Measurements from ENCODE around the gene TMEM273.

Gene TMEM273

DNA sequence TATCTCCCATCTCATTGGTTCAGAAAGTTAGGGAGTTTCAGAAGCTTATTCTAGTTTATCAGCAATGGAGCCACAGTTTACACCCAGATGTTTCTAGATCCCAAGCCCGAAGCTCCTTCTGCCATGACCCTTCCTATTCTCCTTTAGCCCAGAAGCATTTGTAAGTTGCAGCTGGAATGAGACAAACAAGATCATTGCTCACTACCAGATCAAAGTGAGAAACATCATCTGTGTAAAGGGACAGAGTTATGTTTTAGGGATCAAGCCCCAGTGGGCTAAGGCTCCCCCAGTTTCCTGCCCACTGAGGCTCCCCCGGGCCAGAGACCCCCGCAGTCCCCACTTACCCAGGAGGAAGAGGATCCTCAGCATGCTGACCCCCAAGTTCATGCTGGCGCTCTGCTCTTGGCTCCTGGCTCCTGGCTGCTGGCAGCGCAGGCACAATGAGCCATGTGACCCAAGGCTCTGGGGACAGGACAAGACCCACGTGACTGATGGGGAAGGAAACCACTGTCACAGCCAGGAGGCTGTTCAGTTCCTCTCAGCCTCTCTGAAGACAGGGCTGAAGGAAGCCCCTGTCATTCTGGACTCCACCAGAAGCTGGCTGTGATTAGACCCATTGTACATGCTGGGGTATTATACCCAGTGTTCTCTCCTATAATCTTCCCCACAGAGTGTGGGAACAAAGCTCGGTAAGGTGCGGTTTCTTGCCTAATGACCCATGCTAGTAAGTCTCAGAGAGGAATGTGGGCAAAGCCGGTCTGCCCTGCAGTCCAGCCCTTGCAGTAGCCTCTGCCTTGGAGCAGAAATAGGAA, at the start of gene TMEM273:
Gene TMEM273, minus strand, starts transcription at position 442 of the 812 bp plus-strand sequence. Its CDS starts 55 bp downstream, at position 387.
- peak in 1 of 2 donors; percentile 33 for DNase-seq (ENCODE audit: extremely low read depth in 1 of 2, low read depth in 1 of 2)

- no peak for DNase-seq (ENCODE audit: extremely low read depth in 1 of 2, low read depth in 1 of 2)
Observed at GRCh38 chr10:49237985-49238384, 49.8 kb upstream of the TMEM273 start.

DNA sequence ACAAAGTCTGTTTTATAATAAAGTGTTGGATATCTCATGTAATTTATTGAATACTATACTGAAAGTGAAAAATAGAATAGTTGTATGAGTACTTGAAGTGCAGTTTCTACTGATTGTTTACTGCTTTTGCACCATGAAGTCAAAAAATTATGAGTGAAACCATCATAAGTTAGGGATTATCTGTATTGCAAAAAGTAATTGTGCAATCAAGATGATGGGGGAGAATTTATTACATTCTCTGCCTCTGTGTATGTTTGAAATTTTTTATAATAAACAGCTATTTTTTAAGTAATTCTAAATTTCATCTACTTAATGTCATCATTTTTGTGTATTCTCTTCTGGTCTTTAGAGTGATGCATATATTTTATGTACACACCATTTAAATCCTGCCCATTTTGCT, 47.2 kb upstream of the TMEM273 start:
- no peak for DNase-seq (ENCODE audit: extremely low read depth in 1 of 2, low read depth in 1 of 2)

DNA sequence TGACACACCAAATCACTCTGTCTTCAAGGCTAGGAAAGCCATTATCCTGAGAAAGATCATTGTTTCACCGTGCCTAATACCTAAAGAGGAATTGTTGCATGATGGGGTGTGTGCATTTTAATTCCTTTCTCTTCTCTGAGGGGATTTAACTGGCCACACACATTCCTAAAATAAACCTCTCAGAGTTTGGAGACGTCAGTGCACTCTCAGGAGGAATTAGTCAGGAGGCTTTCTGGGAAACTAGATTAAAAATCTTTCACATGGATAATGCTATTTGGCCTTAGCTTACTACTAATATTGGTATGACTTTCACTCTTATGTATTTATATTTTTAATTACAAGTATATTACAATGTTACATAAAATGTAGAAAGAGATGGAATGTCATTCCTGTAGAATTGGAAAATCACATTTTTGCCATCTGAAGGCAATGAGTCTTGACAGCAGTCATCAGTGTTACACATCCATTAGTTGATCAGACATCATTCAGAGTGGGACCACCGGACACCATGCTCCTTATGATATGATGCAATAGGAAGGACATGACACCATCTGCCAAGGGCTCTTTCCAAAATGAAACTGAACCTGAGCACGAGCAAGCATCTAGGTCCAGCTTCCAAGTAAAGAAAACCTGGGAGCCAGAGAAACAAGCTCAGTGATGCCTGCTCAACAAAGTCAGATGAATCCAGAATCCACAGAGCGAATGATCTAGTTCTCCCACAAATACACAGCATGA, 43.1 kb upstream of the TMEM273 start:
- no peak for DNase-seq (ENCODE audit: extremely low read depth in 1 of 2, low read depth in 1 of 2)

DNA sequence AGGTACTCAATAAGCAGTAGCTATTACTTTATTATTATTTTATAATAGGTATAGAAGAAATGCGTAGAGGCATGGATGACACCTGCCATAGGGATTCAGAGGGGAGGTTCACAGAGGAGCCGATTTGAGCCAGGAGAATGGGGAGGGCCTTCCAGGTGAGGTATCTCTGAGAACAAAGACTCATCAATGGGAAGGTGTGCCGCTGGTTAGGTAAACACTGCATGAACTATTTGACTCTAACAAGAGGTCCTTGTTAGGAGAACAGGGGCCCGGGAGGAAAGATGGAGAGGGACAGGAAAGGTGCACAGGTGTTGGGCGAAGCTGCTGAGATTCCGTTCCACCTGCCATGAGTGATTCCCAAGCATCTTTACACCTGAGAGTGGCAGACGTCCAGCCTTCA, 41.8 kb upstream of the TMEM273 start:
- no peak for DNase-seq (ENCODE audit: extremely low read depth in 1 of 2, low read depth in 1 of 2)

DNA sequence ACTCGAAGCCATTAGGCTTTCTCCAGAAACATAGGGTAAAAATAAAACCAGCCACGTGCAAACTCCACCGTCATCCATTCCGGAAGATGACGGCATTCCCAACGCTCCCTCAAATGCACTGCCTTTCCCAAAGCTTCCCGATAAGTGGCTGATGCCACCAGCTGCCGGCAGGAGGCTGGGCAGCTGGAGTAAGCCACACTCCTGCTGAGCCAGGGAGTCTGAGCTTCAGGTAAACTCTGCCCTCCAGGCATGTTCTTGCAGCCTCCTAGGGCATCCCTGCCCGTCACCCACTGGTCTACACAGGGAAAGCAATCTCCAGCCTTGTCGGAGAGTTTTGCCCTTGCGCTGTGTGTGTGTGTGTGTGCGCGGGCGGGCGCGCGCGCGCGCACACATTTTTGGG, 40.5 kb upstream of the TMEM273 start:
- DNase-seq (ENCODE audit: extremely low read depth in 1 of 2, low read depth in 1 of 2): no peak

- DNase-seq (ENCODE audit: extremely low read depth in 1 of 2, low read depth in 1 of 2): no peak
Observed at GRCh38 chr10:49227406-49227805, 39.2 kb upstream of the TMEM273 start.

DNA sequence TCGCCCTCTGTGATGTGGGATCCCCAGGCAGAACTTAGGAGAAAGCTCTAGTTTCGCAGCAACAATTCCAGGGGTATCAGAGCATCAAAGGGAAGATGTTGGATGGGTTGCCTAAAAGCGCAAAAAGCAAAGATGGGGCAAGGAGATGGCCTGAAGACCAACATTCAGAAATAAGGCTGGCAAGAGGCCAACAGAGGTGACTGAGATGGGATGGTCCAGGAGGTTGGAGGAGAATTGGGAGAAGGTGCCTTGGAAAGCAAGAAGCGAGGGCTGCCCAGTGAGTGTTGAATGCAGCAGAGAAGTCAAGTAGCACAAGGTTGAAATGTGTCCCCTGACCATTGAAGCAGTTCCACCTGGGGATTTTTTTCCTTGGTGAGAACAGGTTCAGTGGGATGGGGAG, 38.4 kb upstream of the TMEM273 start:
- no peak for DNase-seq (ENCODE audit: extremely low read depth in 1 of 2, low read depth in 1 of 2)

GRCh38 chr10:49225218-49225876, 37.2 kb upstream of the TMEM273 start:
- no peak for DNase-seq (ENCODE audit: extremely low read depth in 1 of 2, low read depth in 1 of 2)

GRCh38 chr10:49223205-49223604, 35.0 kb upstream of the TMEM273 start:
- DNase-seq (ENCODE audit: extremely low read depth in 1 of 2, low read depth in 1 of 2): no peak

DNA sequence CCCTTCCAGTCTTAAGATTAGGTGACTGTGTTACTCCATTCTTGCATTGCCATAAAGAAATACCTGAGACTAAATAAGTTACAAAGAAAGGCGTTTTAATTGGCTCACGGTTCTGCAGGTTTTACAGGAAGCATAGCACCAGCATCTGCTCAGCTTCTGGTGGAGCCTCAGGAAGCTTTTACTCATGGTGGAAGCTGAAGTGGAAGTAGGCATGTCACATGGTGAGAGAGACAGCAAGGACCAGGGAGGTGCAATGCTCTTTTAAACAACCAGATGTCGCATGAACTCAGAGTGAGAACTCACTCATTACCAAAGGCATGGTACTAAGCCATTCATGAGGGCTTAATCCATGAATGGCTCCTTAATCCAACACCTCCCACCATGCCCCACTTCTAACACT, 34.0 kb upstream of the TMEM273 start:
- no peak for DNase-seq (ENCODE audit: extremely low read depth in 1 of 2, low read depth in 1 of 2)

- no peak for DNase-seq (ENCODE audit: extremely low read depth in 1 of 2, low read depth in 1 of 2)
Observed at GRCh38 chr10:49220679-49221078, 32.5 kb upstream of the TMEM273 start.

GRCh38 chr10:49220031-49220430, 31.8 kb upstream of the TMEM273 start:
- DNase-seq (ENCODE audit: extremely low read depth in 1 of 2, low read depth in 1 of 2): no peak

DNA sequence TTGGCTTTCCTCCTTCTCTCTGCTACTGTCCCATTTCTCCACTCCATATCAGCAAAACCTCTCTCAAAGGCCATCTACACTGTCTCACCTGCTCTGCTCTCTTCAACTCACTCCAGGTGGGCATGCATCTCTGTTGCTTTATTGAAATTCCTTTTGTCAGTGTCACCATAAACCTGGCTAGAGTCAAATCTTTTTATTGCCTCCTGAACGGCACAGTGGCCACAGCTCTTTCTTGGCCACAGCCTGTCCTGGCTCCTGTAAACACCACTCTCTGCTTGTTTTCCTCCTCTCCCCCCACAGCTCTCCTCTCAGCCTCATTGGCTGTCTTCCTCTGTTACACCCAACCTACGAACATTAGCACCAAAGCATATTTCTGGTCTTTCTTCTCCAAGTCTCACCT, 31.1 kb upstream of the TMEM273 start:
- no peak for DNase-seq (ENCODE audit: extremely low read depth in 1 of 2, low read depth in 1 of 2)

DNA sequence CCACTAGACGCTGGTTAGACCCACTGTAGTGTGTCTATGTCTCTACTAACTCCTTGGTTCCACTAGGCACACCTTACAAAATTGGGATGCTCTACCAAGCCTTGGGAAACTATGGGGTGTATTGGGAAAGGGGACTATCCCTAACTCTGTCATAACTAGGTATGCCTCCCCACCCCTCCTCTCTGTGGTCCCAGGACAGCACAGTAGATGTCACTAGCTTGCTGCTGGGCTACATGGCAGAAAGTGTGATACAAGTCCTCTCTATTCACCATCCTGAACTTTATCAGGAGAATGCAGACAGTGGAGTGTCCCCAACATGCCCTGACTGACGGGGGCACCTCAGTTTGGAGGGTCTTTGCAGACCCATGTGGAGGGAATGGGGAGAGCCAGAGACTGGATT, 30.3 kb upstream of the TMEM273 start:
- DNase-seq (ENCODE audit: extremely low read depth in 1 of 2, low read depth in 1 of 2): no peak

DNA sequence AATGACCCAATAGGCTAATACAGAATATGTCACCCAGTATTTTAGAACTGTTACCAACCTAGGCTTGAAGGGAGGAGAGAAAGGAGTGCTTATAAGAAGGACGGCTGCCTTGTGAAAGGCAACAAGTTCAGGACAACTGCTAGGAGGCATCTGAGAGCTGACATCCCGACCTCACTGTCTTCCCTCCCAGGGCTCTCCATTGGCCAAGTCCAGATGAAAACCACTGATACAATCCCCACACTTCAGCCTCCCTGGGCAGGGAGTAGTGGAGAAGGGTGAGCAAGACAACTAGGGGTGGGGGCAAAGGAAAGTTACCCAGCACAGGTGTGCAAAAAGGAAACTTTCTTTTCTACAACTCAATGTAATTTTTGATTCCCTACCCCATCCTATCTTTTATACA, 29.5 kb upstream of the TMEM273 start:
- no peak for DNase-seq (ENCODE audit: extremely low read depth in 1 of 2, low read depth in 1 of 2)

- DNase-seq (ENCODE audit: extremely low read depth in 1 of 2, low read depth in 1 of 2): no peak
Observed at GRCh38 chr10:49213211-49213610, 25.0 kb upstream of the TMEM273 start.

DNA sequence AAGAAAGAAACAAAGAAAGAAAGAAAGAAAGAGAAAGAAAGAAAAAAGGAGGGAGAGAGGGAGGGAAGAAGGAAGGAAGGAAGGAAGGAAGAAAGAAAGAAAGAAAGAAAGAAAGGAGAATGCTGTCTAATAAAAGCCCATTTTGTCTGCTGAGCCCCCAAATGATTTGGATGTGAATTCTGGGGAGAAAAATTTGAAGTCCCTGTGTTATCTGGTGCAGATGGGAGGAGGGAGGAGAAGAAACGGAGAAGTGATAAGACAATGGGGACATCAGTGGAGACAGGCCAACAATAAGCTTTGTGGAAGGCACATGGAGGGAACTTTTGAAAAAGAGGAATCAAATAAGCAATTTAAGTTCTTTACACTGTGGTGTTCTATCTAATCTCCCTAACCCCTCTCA, 24.6 kb upstream of the TMEM273 start:
- DNase-seq (ENCODE audit: extremely low read depth in 1 of 2, low read depth in 1 of 2): no peak

DNA sequence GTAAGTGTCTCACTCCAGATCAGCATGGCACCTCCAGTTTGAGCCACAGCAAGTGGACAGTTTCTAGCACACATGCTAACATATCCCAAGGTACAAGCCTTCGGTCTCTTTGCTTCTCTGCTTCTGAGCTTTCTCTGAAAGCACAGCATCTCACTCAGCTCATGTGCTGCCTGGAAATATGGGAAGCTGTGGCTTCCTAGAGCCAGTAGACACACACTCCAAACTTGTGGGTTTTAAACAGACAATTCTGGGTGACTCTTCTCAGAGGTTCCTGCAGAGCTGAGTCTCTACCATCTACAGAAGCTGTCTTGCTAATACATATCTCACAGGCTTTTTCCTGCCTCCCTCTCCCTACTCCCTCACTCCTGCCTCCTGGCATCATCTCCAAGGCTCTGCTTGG, 23.9 kb upstream of the TMEM273 start:
- no peak for DNase-seq (ENCODE audit: extremely low read depth in 1 of 2, low read depth in 1 of 2)

- no peak for DNase-seq (ENCODE audit: extremely low read depth in 1 of 2, low read depth in 1 of 2)
Observed at GRCh38 chr10:49208996-49209395, 20.8 kb upstream of the TMEM273 start.

GRCh38 chr10:49207936-49208487, 19.8 kb upstream of the TMEM273 start:
- no peak for DNase-seq (ENCODE audit: extremely low read depth in 1 of 2, low read depth in 1 of 2)
